Activated CD4-positive, alpha-beta memory T cell treated with anti-CD3 and anti-CD28 coated beads, Interleukin-2, amount 10 ng/mL, durations not matched to agents 7 days and 5 days (primary cell): ENCODE results near the gene CXCR2. TPM values are rescaled to one million over a fixed set of nuclear protein-coding genes. Genes with fewer than 3 reads are reported as not detected.

Experiments
- CTCF ChIA-PET: fragments of 350-600 bp; sonication (Branson Sonifier 250); formaldehyde crosslinking; loops from one replicate; lab custom pipeline; 2021; ENCODE audit warnings: antibody characterized with exemption, inconsistent platforms; lab: Charles Lee
- POLR2A ChIA-PET: fragments of 350-600 bp; sonication (Branson Sonifier 250); formaldehyde crosslinking; loops from one replicate; lab custom pipeline; 2021; ENCODE audit warnings: antibody characterized with exemption; lab: Charles Lee
- DNase-seq: peaks from one replicate; pipeline ENCODE4 v3.0.0-alpha.2; 2020
- H3K27ac Mint-ChIP-seq: one replicate; pipeline ENCODE4 v1.8.0; 2021; ENCODE audit warnings: mild to moderate bottlenecking, mixed read lengths
- H3K27me3 Mint-ChIP-seq: one replicate; pipeline ENCODE4 v1.8.0; 2021; ENCODE audit warnings: mixed read lengths
- H3K36me3 Mint-ChIP-seq: one replicate; pipeline ENCODE4 v1.8.0; 2021; ENCODE audit warnings: low read depth, mixed read lengths
- H3K4me1 Mint-ChIP-seq: one replicate; pipeline ENCODE4 v1.8.0; 2021; ENCODE audit warnings: mixed read lengths
- H3K4me3 Mint-ChIP-seq: one replicate; pipeline ENCODE4 v1.8.0; 2021; ENCODE audit warnings: mild to moderate bottlenecking, mixed read lengths
- H3K9me3 Mint-ChIP-seq: one replicate; pipeline ENCODE4 v1.8.0; 2021; ENCODE audit warnings: mixed read lengths
- total RNA-seq, 2 experiments: library from RNA; stranded (reverse); gene quantifications; one replicate each; pipeline ENCODE4 v1.2.3, GENCODE V29; 2021

Gene CXCR2
- total RNA-seq, 2 experiments from 2014 or later, result 0.13 to 0.15 TPM

DNA sequence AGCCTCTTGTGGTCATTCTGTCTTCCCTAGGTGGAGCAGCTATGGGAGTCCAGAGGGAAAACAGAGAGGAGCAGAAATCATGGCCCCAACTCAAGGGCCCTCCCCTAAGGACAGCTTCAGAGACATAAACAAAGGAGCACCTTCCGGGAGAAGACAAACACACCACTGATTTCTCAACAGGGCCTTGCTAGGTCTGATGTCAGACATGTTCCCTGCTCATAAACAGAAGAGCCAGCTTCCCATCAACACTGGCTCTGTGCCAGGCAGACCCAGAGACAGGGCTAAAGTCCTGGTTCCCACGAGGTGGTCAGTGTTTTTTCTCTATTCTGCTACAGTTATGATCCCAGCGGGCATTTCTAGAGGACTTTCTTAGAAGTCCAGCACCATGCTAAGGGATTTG is 19.3 kb downstream of the CXCR2 start:
- ChIA-PET CTCF (interaction anchor here (1.6 kb wide), 1 partner anchor 23 kb away, joined by 3 read pairs; no protein-coding TSS in a partner anchor), POLR2A (no interaction called here)
- Mint-ChIP-seq H3K27ac (no peak overlapping the region), H3K9me3 (peaks cover 4% of the 10 kb centered on the region), H3K27me3 (peaks cover 19% of the 10 kb centered on the region), H3K4me3 (no peak overlapping the region), H3K4me1 (peaks cover 10% of the 10 kb centered on the region), H3K36me3 (no peaks in the 10 kb centered on the region)
- no peak for DNase-seq

- H3K27ac Mint-ChIP-seq, result no peak overlapping the region
- H3K27me3 Mint-ChIP-seq, result peaks cover 16% of the 10 kb centered on the region
- peaks cover 12% of the 10 kb centered on the region for H3K4me1 Mint-ChIP-seq
- H3K4me3 Mint-ChIP-seq, result no peak overlapping the region
- no peak for DNase-seq
- CTCF ChIA-PET, result interaction anchor here (1.3 to 1.6 kb wide), 2 partner anchors 22 to 77 kb away, joined by 3 to 7 read pairs; partner anchors contain the start of gene RUFY4
- H3K9me3 Mint-ChIP-seq, result peaks cover 4% of the 10 kb centered on the region
- H3K36me3 Mint-ChIP-seq, result no peaks in the 10 kb centered on the region
- POLR2A ChIA-PET, result no interaction called here
Observed at GRCh38 chr2:218146056-218146455, 20.2 kb downstream of the CXCR2 start.

DNA sequence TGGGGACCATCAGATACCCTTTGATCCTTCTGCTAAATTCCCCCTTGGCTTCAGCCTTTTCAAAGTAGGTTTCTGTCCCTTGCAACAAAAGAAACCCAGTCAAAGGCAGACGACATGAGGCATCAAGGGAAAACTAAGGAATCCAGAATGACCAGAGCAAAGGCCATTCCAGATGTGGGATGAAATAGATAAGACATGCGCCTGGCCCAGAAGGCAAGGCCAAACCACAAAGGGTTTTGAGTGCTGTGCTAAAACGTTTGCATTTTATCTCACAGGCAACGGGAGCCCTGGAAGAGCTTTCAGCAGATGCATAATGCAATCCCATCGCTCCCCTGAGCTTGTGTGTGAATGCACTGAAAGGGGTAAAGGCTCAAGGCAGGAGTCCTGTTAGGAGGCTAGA is 23.3 kb downstream of the CXCR2 start:
- Mint-ChIP-seq H3K4me3 (no peak overlapping the region), H3K36me3 (no peaks in the 10 kb centered on the region), H3K27me3 (peaks cover 20% of the 10 kb centered on the region), H3K27ac (no peak overlapping the region), H3K4me1 (peaks cover 12% of the 10 kb centered on the region), H3K9me3 (peaks cover 2% of the 10 kb centered on the region)
- CTCF ChIA-PET, result no interaction called here
- DNase-seq, result no peak
- POLR2A ChIA-PET, result no interaction called here

DNA sequence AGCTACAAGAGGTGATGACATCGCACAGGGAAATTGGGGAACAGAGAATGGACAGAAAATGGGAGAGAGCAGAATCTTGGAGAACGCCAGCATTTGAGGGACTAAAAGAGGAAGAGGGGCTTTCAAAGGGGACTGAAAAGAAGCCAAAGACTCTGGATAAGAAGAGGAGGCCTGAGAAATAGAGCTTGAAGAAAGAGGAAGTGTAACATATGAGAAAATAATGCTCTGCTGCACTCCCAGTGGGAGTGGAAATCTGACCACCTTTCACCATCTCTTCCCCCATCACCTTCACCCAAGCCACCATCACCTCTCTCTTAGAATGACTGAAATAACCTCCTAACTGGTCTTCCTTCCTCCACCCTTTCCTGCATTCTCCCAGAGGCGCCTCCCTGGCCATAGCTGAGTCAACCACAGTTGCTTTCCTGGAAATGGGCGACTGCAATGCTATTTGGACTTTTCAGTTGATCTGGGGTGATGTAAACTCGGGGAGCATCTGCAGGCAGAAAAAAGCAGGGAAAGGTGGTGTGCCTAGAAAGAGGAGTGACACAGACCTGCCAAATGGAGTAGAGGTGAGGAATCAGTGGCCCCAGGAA is 24.1 kb downstream of the CXCR2 start:
- H3K9me3 Mint-ChIP-seq, result no peaks in the 10 kb centered on the region
- ChIA-PET POLR2A (no interaction called here), CTCF (no interaction called here)
- no peaks in the 10 kb centered on the region for H3K36me3 Mint-ChIP-seq
- H3K4me3 Mint-ChIP-seq, result no peak overlapping the region
- H3K27ac Mint-ChIP-seq, result no peak overlapping the region
- H3K4me1 Mint-ChIP-seq, result peaks cover 12% of the 10 kb centered on the region
- H3K27me3 Mint-ChIP-seq, result peaks cover 24% of the 10 kb centered on the region
- DNase-seq, result no peak

DNA sequence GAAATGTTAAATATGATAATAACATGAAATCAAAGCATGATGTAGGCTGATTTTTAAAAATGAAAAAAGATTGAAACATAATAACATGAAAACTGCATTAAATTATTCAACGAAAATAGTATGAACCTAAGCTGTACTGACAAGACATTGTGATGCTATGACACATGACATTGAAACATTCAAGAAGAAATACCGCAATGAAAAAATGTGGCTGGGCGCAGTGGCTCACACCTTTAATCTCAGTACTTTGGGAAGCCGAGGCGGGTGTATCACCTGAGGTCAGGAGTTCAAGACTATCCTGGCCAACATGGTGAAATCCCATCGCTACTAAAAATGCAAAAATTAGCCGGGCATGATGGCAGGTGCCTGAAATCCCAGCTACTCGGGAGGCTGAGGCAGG is 26.3 kb downstream of the CXCR2 start:
- CTCF ChIA-PET, result no interaction called here
- Mint-ChIP-seq H3K4me3 (no peak overlapping the region), H3K27me3 (peaks cover 32% of the 10 kb centered on the region), H3K27ac (no peak overlapping the region), H3K4me1 (peaks cover 12% of the 10 kb centered on the region), H3K9me3 (no peaks in the 10 kb centered on the region), H3K36me3 (no peaks in the 10 kb centered on the region)
- POLR2A ChIA-PET, result no interaction called here
- no peak for DNase-seq

DNA sequence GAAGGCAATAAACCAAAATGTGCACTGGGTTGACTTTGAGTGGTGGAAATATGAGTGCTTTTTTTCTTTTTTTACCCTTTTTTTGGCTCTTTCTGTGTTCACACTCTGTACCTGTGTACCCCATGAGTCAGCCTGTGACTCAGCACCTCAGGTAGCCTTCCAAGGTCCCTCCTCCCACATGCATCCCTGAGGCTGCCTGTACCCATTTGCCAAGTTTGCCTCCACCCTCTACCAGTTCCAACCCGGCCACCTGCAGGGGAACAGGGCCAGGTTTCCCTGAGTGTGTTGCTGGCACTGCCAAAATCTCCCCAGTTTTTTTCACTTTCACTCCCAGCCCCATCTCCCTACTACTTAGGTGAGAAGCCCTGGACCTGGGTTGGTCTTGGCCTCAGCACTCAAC is 26.9 kb downstream of the CXCR2 start:
- CTCF ChIA-PET, result no interaction called here
- no peak for DNase-seq
- Mint-ChIP-seq H3K27ac (no peak overlapping the region), H3K4me1 (peaks cover 12% of the 10 kb centered on the region), H3K9me3 (no peaks in the 10 kb centered on the region), H3K4me3 (no peak overlapping the region), H3K27me3 (peaks cover 36% of the 10 kb centered on the region), H3K36me3 (no peaks in the 10 kb centered on the region)
- POLR2A ChIA-PET, result no interaction called here

GRCh38 chr2:218155953-218156479 is 30.2 kb downstream of the CXCR2 start:
- H3K27me3 Mint-ChIP-seq, result peaks cover 41% of the 10 kb centered on the region
- H3K9me3 Mint-ChIP-seq, result no peaks in the 10 kb centered on the region
- no peak for DNase-seq
- no peak overlapping the region for H3K27ac Mint-ChIP-seq
- no peaks in the 10 kb centered on the region for H3K36me3 Mint-ChIP-seq
- ChIA-PET CTCF (no interaction called here), POLR2A (no interaction called here)
- H3K4me1 Mint-ChIP-seq, result no peaks in the 10 kb centered on the region
- H3K4me3 Mint-ChIP-seq, result no peak overlapping the region

DNA sequence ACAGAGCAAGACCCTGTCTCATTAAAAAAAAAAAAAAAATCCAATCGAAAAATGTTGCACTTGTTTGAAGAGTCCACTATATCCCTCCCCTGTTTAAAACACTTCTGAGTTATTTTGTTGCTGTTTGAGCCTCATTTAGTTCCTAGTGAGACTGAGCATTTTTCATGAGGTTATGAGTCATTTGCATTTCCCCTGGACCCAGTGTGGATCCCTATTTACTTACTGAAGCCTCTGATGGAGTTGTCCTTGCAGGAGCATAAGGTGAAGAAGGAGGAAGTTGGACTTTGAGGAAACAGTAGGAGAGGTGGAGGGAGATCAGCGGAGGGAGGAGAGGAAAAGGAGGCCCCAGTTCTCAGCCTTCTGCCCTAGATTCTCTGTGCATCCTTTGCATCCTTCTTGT is 35.8 kb downstream of the CXCR2 start:
- H3K9me3 Mint-ChIP-seq, result no peaks in the 10 kb centered on the region
- no peak overlapping the region for H3K4me3 Mint-ChIP-seq
- POLR2A ChIA-PET, result no interaction called here
- peaks cover 10% of the 10 kb centered on the region for H3K4me1 Mint-ChIP-seq
- DNase-seq, result no peak
- CTCF ChIA-PET, result interaction anchor here (1.2 kb wide), 1 partner anchor 11 kb away, joined by 3 read pairs; no protein-coding TSS in a partner anchor
- no peak overlapping the region for H3K27ac Mint-ChIP-seq
- H3K36me3 Mint-ChIP-seq, result peaks cover 4% of the 10 kb centered on the region
- peaks cover 41% of the 10 kb centered on the region for H3K27me3 Mint-ChIP-seq

- H3K27me3 Mint-ChIP-seq, result peaks cover 38% of the 10 kb centered on the region
- H3K9me3 Mint-ChIP-seq, result no peaks in the 10 kb centered on the region
- H3K36me3 Mint-ChIP-seq, result peaks cover 4% of the 10 kb centered on the region
- no peak overlapping the region for H3K4me3 Mint-ChIP-seq
- peaks cover 21% of the 10 kb centered on the region for H3K4me1 Mint-ChIP-seq
- H3K27ac Mint-ChIP-seq, result no peak overlapping the region
- CTCF ChIA-PET, result no interaction called here
- POLR2A ChIA-PET, result no interaction called here
- DNase-seq, result no peak
Observed at GRCh38 chr2:218162814-218163213, 37.0 kb downstream of the CXCR2 start.

- ChIA-PET POLR2A (interaction anchor here (0.7 to 1.9 kb wide), 5 partner anchors 15 to 90 kb away, joined by 3 to 6 read pairs (median 3); partner anchors contain the start of gene ARPC2), CTCF (interaction anchor here (1.0 to 3.8 kb wide), 14 partner anchors 9 to 190 kb away, joined by 3 to 14 read pairs (median 6); partner anchors contain the start of genes AAMP, CATIP and PNKD)
- H3K4me1 Mint-ChIP-seq, result peaks cover 36% of the 10 kb centered on the region
- no peaks in the 10 kb centered on the region for H3K9me3 Mint-ChIP-seq
- H3K4me3 Mint-ChIP-seq, result peak within 1 kb of the TSS; percentile 52
- DNase-seq, result peak; percentile 50
- H3K27me3 Mint-ChIP-seq, result peaks cover 38% of the 10 kb centered on the region
- H3K36me3 Mint-ChIP-seq, result peaks cover 4% of the 10 kb centered on the region
- peak within 1 kb of the TSS; percentile 65 for H3K27ac Mint-ChIP-seq
Observed at GRCh38 chr2:218166791-218167190, 41.0 kb downstream of the CXCR2 start, which contains the start of gene CXCR1. Gene CXCR1, minus strand, starts transcription at chr2:218166962. Its CDS starts 1,751 bp downstream, at chr2:218165211.

GRCh38 chr2:218168016-218168415 is 42.2 kb downstream of the CXCR2 start:
- no peaks in the 10 kb centered on the region for H3K9me3 Mint-ChIP-seq
- H3K36me3 Mint-ChIP-seq, result peaks cover 4% of the 10 kb centered on the region
- ChIA-PET CTCF (interaction anchor here (0.5 to 3.8 kb wide), 19 partner anchors 13 to 680 kb away, joined by 3 to 14 read pairs (median 5); partner anchors contain the start of genes AAMP, ARPC2, CATIP and PNKD), POLR2A (interaction anchor here (0.5 to 1.9 kb wide), 4 partner anchors 49 to 99 kb away, joined by 3 to 6 read pairs (median 6); partner anchors contain the start of genes ARPC2 and RUFY4)
- no peak overlapping the region for H3K27ac Mint-ChIP-seq
- H3K4me3 Mint-ChIP-seq, result no peak overlapping the region
- peaks cover 35% of the 10 kb centered on the region for H3K27me3 Mint-ChIP-seq
- peaks cover 36% of the 10 kb centered on the region for H3K4me1 Mint-ChIP-seq
- no peak for DNase-seq

DNA sequence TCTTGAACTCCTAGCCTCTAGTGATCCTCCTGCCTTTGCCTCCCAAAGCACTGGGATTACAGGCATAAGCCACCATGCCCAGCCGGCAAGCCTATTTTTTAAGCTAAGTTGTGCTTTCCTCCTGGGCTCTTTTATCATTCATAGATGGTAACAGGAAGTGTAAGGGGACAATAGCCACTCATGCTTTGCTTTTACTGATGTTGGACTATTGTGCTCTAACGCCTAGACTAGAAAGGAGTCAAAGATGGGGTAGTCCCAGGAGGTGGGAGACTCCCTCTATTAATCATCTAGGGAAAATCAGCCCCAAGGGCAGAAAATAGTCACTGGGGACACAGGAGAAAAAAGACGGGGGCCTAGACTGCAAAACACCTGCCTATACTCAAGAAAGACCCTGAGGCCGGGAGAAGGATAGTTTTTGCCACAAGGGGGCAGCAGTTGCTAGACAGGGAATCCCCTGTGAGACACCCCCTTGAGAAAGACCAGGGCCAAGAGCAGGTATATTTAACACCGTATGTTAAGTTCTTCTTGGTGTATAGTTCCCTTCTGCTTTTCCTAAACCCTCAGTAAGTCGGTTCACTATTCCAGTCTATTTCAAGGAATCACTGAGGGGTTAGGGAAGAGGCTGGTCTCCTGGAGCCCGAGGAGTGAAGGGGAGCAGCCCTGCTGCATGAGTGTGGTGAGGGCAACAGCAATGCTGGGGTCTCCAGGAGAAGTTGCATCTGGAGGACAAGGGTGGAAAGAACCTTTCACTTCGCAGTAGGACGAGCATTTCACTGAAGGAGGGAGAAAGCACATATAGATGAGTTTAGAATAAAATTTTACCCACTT is 43.0 kb downstream of the CXCR2 start:
- ChIA-PET CTCF (interaction anchor here (0.6 to 3.8 kb wide), 15 partner anchors 12 to 227 kb away, joined by 3 to 14 read pairs (median 5); partner anchors contain the start of genes AAMP, CATIP and PNKD), POLR2A (interaction anchor here (0.5 to 1.9 kb wide), 3 partner anchors 52 to 100 kb away, joined by 3 to 6 read pairs (median 5); partner anchors contain the start of gene RUFY4)
- peaks cover 35% of the 10 kb centered on the region for H3K27me3 Mint-ChIP-seq
- peaks cover 36% of the 10 kb centered on the region for H3K4me1 Mint-ChIP-seq
- peaks cover 4% of the 10 kb centered on the region for H3K36me3 Mint-ChIP-seq
- DNase-seq, result peak; percentile 67
- no peak overlapping the region for H3K4me3 Mint-ChIP-seq
- H3K9me3 Mint-ChIP-seq, result no peaks in the 10 kb centered on the region
- no peak overlapping the region for H3K27ac Mint-ChIP-seq
